ENCODE data around the gene RPUSD3.
"Not testable (repeated sequence)": the region's sequence is repeated elsewhere in the genome, so short reads cannot be mapped to it uniquely, and the experiment has no call there.

DNA sequence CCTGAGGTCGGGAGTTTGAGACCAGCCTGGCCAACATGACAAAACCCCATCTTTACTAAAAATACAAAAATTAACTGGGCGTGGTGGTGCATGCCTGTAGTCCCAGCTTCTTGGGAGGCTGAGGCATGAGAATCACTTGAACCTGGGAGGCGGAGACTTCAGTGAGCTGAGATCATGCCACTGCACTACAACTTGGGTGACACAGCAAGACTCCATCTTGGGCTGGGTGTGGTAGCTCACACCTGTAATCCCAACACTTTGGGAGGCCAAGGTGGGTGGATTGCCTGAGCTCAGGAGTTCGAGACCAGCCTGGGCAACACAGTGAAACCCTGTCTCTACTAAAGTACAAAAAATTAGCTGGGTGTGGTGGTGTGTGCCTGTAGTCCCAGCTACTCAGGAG is 32.4 kb upstream of the RPUSD3 start:
- not testable (repeated sequence) for TF ChIP-seq EZH2 (IDR thresholded peaks at IDR 0.05; ENCODE audit: borderline replicate concordance, low read length)
- TF ChIP-seq, protein P1, sequence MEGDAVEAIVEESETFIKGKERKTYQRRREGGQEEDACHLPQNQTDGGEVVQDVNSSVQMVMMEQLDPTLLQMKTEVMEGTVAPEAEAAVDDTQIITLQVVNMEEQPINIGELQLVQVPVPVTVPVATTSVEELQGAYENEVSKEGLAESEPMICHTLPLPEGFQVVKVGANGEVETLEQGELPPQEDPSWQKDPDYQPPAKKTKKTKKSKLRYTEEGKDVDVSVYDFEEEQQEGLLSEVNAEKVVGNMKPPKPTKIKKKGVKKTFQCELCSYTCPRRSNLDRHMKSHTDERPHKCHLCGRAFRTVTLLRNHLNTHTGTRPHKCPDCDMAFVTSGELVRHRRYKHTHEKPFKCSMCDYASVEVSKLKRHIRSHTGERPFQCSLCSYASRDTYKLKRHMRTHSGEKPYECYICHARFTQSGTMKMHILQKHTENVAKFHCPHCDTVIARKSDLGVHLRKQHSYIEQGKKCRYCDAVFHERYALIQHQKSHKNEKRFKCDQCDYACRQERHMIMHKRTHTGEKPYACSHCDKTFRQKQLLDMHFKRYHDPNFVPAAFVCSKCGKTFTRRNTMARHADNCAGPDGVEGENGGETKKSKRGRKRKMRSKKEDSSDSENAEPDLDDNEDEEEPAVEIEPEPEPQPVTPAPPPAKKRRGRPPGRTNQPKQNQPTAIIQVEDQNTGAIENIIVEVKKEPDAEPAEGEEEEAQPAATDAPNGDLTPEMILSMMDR (conservative IDR thresholded peaks at IDR 0.05 in 1 of 2, IDR thresholded peaks at IDR 0.05 in 1 of 2; ENCODE audit: extremely low read depth in 1 of 2, insufficient read depth in 1 of 2, low read depth in 1 of 2, low read length in 2 of 2), result not testable (repeated sequence)
